K562 (cell line): ENCODE measurements around the gene CACNA1C. TPM values are rescaled to one million over a fixed set of nuclear protein-coding genes. Genes with fewer than 3 reads are reported as not detected.

Experiments used
- ATAC-seq: fragments of 200-7000 bp; cut with Tn5 transposase; 3 replicates; pipeline ENCODE4 v1.9.1; 2020; ENCODE audit warnings: moderate library complexity
- BruUV-seq: library from RNA; stranded (reverse); fragments of 400-500 nt; replicated peaks from 2 replicates; lab custom pipeline; 2021; lab: Mats Ljungman, UMichigan
- CTCF ChIA-PET: fragments of 300-600 bp; formaldehyde crosslinking; extraction: SDS; loops from one replicate; lab custom pipeline; 2021; ENCODE audit warnings: low intra/inter-chr PET ratio; lab: Yijun Ruan, JAX
- POLR2A ChIA-PET: fragments of 300-600, 350-650 bp; sonication (Branson Sonifier 250); formaldehyde crosslinking; extraction: SDS; loops from one replicate; lab custom pipeline; 2021; ENCODE audit warnings: antibody characterized with exemption, inconsistent platforms; lab: Yijun Ruan, JAX
- DNase-seq, 4 experiments: peaks; one replicate each; pipeline versions ENCODE4 v3.0.0 to v3.0.0-alpha.2; 2011 to 2018; ENCODE audit warnings: low spot score in 3 of 4, mixed read lengths in 3 of 4; ENCODE audit errors: extremely low read depth in 1 of 4
- FAIRE-seq: peaks from 2 replicates; lab custom pipeline; 2011; peaks lifted over from hg19 to GRCh38; lab: Jason Lieb, UNC
- H2AFZ ChIP-seq: 2 replicates; pipeline ENCODE4 v1.6.0; 2011; ENCODE audit warnings: low read depth, low read length, control low read depth, inconsistent platforms
- H3K27ac ChIP-seq: fragments of 200-600 bp; 3 replicates; pipeline ENCODE4 v1.8.0; 2011; ENCODE audit warnings: low read depth, mild to moderate bottlenecking, control low read depth, inconsistent platforms, low read length, moderate library complexity, mixed read lengths; ENCODE audit errors: extremely low read depth
- H3K27me3 ChIP-seq, 2 experiments: fragments of 300-600 bp in 1 of 2; 2 replicates in 1 of 2; 3 replicates in 1 of 2; pipeline versions ENCODE4 v1.6.0 to v1.8.0; 2011; ENCODE audit warnings: inconsistent platforms in 2 of 2, low read length in 2 of 2, mild to moderate bottlenecking in 1 of 2, mixed read lengths in 1 of 2, moderate library complexity in 1 of 2; ENCODE audit not compliant: control insufficient read depth in 2 of 2, insufficient read depth in 2 of 2
- H3K36me3 ChIP-seq: fragments of 300-600 bp; 3 replicates; pipeline ENCODE4 v1.8.0; 2011; ENCODE audit warnings: mild to moderate bottlenecking, low read length, inconsistent platforms; ENCODE audit not compliant: control insufficient read depth, insufficient read depth
- H3K4me1 ChIP-seq, 2 experiments: fragments of 200-600 bp in 1 of 2; replicated peaks in 1 of 2; 2 replicates in 1 of 2; 3 replicates in 1 of 2; pipeline versions ENCODE4 v1.5.1 to v1.8.0; 2011; ENCODE audit warnings: inconsistent platforms in 2 of 2, low read length in 2 of 2, mild to moderate bottlenecking in 1 of 2, mixed read lengths in 1 of 2, moderate library complexity in 1 of 2; ENCODE audit not compliant: control insufficient read depth in 2 of 2, insufficient read depth in 2 of 2
- H3K4me2 ChIP-seq: 2 replicates; pipeline ENCODE4 v1.6.1; 2011; ENCODE audit warnings: low read length, control low read depth, inconsistent platforms, mixed read lengths; ENCODE audit not compliant: insufficient read depth
- H3K4me3 ChIP-seq: fragments of 200-600 bp; sonication (generic), shearing (Covaris generic); 2 replicates; pipeline ENCODE4 v1.5.1; 2016; ENCODE audit warnings: control low read depth, inconsistent platforms
- H3K79me2 ChIP-seq: fragments of 200-600 bp; 3 replicates; pipeline ENCODE4 v1.8.0; 2011; ENCODE audit warnings: low read length, inconsistent platforms; ENCODE audit not compliant: control insufficient read depth, insufficient read depth
- H3K9ac ChIP-seq, 2 experiments: 2 replicates each; pipeline versions ENCODE4 v1.6.0 to v1.6.1; 2011; ENCODE audit warnings: low read depth in 2 of 2, low read length in 2 of 2, control low read depth in 1 of 2, inconsistent platforms in 1 of 2, mild to moderate bottlenecking in 1 of 2, mixed read lengths in 1 of 2; ENCODE audit not compliant: insufficient read depth in 1 of 2
- H3K9me1 ChIP-seq: one replicate; pipeline ENCODE4 v1.6.0; 2011; ENCODE audit warnings: inconsistent platforms, mild to moderate bottlenecking, low read length, moderate library complexity; ENCODE audit not compliant: control insufficient read depth, insufficient read depth
- H3K9me3 ChIP-seq: replicated peaks from 2 replicates; pipeline ENCODE4 v1.5.1; 2011; ENCODE audit warnings: low read depth, low read length, inconsistent platforms; ENCODE audit not compliant: control insufficient read depth, insufficient read depth
- H4K20me1 ChIP-seq: replicated peaks from 2 replicates; pipeline ENCODE4 v1.6.1; 2011; ENCODE audit warnings: low read length, inconsistent platforms, mixed read lengths; ENCODE audit not compliant: control insufficient read depth, insufficient read depth
- GTF2F1 ChIP-seq: IDR thresholded peaks from 2 replicates; pipeline ENCODE4 v1.6.1; 2011; ENCODE audit warnings: low read depth, low read length, improper control_type of control experiment
- HIVEP1 ChIP-seq: fragments of 250-450 bp; sonication (Bioruptor Pico); IDR thresholded peaks from 2 replicates; pipeline ENCODE4 v1.4.0; 2020; ENCODE audit warnings: mild to moderate bottlenecking
- MTF1 ChIP-seq: fragments of 250-450 bp; sonication (Bioruptor Pico); IDR thresholded peaks from 2 replicates; pipeline ENCODE4 v1.9.0; 2021; ENCODE audit warnings: moderate library complexity, mild to moderate bottlenecking, inconsistent platforms, borderline replicate concordance
- POLR2A ChIP-seq: fragments of 450-650 bp; conservative IDR thresholded peaks from 2 replicates; pipeline ENCODE4 v1.6.1; 2016
- SMAD1 ChIP-seq: fragments of 150-350 bp; IDR thresholded peaks from 2 replicates; pipeline ENCODE4 v1.6.1; 2014; ENCODE audit warnings: low read length, low read depth; ENCODE audit not compliant: partially characterized antibody
- ZNF707 ChIP-seq: fragments of 250-450 bp; sonication (Bioruptor Pico); conservative IDR thresholded peaks from 2 replicates; pipeline ENCODE4 v1.8.0; 2022; ENCODE audit warnings: inconsistent platforms, mild to moderate bottlenecking, moderate library complexity
- WGBS: fragments of 100-300 bp; shearing (Covaris generic); methylation state at CpG from one replicate; pipeline ENCODE4 v1.1.6; 2016; ENCODE audit warnings: low coverage, mixed read lengths; ENCODE audit not compliant: insufficient coverage; ENCODE audit errors: missing lambda C conversion rate; 5-methylcytosine and 5-hydroxymethylcytosine counted together
- in situ Hi-C: fragments of 300-500 bp; cut with MboI; formaldehyde crosslinking; loops from 4 replicates; pipeline ENCODE4 v1.15.0; 2018; ENCODE audit warnings: inconsistent platforms, mixed read lengths
- intact Hi-C: fragments of 100-400 bp; cut with micrococcal nuclease; formaldehyde crosslinking; loops from 2 replicates; pipeline ENCODE4 v1.14.2; 2022
- polyA plus RNA-seq, 8 experiments: library from polyadenylated mRNA; depleted of rRNA in 4 of 8; stranded (reverse) in 5 of 8; unstranded in 3 of 8; fragments of >200 nt; fragmentation: Nextera tagmentation in 2 of 8; fragmentation: Illumina TruSeq in 1 of 8; extraction: Ambion mirVana in 2 of 8; extraction: Trizol in 1 of 8; gene quantifications; 2 replicates each; pipeline versions ENCODE4 v1.2.1 to v1.2.3, GENCODE V29; 2011 to 2014; ENCODE audit warnings: inconsistent platforms in 1 of 8, missing spikeins in 1 of 8
- total RNA-seq, 7 experiments: library from RNA; depleted of rRNA in 6 of 7; stranded (reverse); fragments of >200 nt in 6 of 7; fragmentation: Illumina TruSeq in 2 of 7; extraction: Trizol in 2 of 7; gene quantifications; 2 replicates each; pipeline versions ENCODE4 v1.2.1 to v1.2.3, GENCODE V29; 2011 to 2021; ENCODE audit warnings: low replicate concordance in 1 of 7
- TF ChIP-seq, protein P1 (sequence below): sonication (generic); formaldehyde crosslinking; IDR thresholded peaks from 2 replicates; pipeline ENCODE4 v1.8.1; 2023; ENCODE audit warnings: mild to moderate bottlenecking, missing genetic modification reagents
- TF ChIP-seq, protein P2 (sequence below): fragments of 250-450 bp; sonication (Bioruptor Pico); IDR thresholded peaks from 2 replicates; pipeline ENCODE4 v1.5.0; 2022; ENCODE audit warnings: mild to moderate bottlenecking
- TF ChIP-seq, protein P3 (sequence below): fragments of 250-450 bp; sonication (Bioruptor Pico); IDR thresholded peaks from 2 replicates; pipeline ENCODE4 v1.5.0; 2021
- TF ChIP-seq, protein P4 (sequence below): fragments of 450-650 bp; formaldehyde crosslinking; IDR thresholded peaks from 2 replicates; pipeline ENCODE4 v1.4.0; 2020; ENCODE audit warnings: mild to moderate bottlenecking, moderate library complexity
- TF ChIP-seq, protein P5 (sequence below): fragments of 450-650 bp; formaldehyde crosslinking; IDR thresholded peaks from 2 replicates; pipeline ENCODE4 v1.4.0; 2020; ENCODE audit warnings: mild to moderate bottlenecking
- TF ChIP-seq, protein P6 (sequence below): IDR thresholded peaks from 2 replicates; pipeline ENCODE4 v1.6.1; 2011; ENCODE audit not compliant: insufficient read length; ENCODE audit errors: extremely low read depth

CACNA1C gene
- total and polyA plus RNA-seq, 9 of the 15 experiments (the other 6 are each of a cell fraction or from before 2014, with no cell fraction given) = not detected

DNA sequence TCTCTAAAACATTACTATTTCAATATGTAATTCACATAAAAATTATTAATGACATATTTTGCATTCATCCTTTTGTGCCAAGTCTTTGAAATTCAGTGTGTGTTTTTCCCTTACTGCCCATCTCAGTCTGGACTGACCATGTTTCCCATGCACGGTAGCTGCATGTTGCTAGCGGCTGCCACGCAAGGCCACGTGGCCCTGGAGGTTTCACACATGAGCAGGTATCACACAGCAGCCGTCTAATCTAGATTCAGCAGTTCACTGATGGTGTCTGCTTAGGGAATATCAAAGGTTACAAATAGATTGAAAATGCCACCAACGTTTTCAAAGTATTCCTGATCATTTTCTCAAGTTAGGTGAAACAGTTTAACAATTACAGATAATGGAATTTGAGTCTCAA is 507.1 kb downstream of the CACNA1C start (continued):
- no peak for TF ChIP-seq GTF2F1
- TF ChIP-seq, all 486 proteins: peak for 0

DNA sequence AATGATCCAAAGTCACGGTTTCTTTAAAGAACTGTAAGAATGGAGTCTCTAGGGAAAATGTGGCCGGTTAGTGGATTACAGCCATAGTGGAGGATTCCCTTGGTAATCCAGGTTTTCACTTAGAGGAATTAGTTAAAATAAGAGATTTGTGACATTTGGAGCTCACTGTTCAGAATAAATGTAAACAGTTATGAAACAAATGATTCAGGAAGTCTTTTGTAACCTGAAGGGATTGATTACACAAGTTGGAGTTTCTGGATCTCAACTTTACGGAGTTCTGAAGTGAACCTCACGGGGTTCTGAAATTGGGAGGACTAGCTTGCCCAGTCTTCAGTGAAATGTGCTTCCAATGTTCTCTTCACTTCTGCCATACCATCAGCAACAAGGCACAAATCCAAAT is 507.6 kb downstream of the CACNA1C start:
- Histone ChIP-seq H4K20me1 (0 out of 2 replicates have a peak, but pooled peaks cover 3% of the 10 kb centered on the region), H3K4me2 (no peak overlapping the region), H3K9me3 (no peaks in the 10 kb centered on the region), H3K27ac (no peak overlapping the region), H3K27me3 (peaks cover 2 to 19% of the 10 kb centered on the region in 2 experiments; a peak in 4 of 5 replicates), H3K79me2 (no peaks in the 10 kb centered on the region), H2AFZ (no peak overlapping the region), H3K4me1 (no peaks in the 10 kb centered on the region), H3K4me3 (no peak overlapping the region), H3K36me3 (no peaks in the 10 kb centered on the region), H3K9me1 (no peaks in the 10 kb centered on the region), H3K9ac (no peak overlapping the region)
- ATAC-seq (no peak), FAIRE-seq (no peak), DNase-seq (no peak)
- WGBS = 0% methylated on average over 4 of the region's 4 CpGs
- POLR2A ChIA-PET = no interaction called here
- in situ Hi-C loops = no loop called here
- intact Hi-C loops = no loop called here
- CTCF ChIA-PET = no interaction called here
- BruUV-seq = no TSS peak
- TF ChIP-seq, protein P1, sequence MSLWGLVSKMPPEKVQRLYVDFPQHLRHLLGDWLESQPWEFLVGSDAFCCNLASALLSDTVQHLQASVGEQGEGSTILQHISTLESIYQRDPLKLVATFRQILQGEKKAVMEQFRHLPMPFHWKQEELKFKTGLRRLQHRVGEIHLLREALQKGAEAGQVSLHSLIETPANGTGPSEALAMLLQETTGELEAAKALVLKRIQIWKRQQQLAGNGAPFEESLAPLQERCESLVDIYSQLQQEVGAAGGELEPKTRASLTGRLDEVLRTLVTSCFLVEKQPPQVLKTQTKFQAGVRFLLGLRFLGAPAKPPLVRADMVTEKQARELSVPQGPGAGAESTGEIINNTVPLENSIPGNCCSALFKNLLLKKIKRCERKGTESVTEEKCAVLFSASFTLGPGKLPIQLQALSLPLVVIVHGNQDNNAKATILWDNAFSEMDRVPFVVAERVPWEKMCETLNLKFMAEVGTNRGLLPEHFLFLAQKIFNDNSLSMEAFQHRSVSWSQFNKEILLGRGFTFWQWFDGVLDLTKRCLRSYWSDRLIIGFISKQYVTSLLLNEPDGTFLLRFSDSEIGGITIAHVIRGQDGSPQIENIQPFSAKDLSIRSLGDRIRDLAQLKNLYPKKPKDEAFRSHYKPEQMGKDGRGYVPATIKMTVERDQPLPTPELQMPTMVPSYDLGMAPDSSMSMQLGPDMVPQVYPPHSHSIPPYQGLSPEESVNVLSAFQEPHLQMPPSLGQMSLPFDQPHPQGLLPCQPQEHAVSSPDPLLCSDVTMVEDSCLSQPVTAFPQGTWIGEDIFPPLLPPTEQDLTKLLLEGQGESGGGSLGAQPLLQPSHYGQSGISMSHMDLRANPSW (CRISPR knock-in tag) = no peak
- TF ChIP-seq ZNF707 (CRISPR knock-in tag) = no peak
- no peak for TF ChIP-seq SMAD1
- TF ChIP-seq, protein P2, sequence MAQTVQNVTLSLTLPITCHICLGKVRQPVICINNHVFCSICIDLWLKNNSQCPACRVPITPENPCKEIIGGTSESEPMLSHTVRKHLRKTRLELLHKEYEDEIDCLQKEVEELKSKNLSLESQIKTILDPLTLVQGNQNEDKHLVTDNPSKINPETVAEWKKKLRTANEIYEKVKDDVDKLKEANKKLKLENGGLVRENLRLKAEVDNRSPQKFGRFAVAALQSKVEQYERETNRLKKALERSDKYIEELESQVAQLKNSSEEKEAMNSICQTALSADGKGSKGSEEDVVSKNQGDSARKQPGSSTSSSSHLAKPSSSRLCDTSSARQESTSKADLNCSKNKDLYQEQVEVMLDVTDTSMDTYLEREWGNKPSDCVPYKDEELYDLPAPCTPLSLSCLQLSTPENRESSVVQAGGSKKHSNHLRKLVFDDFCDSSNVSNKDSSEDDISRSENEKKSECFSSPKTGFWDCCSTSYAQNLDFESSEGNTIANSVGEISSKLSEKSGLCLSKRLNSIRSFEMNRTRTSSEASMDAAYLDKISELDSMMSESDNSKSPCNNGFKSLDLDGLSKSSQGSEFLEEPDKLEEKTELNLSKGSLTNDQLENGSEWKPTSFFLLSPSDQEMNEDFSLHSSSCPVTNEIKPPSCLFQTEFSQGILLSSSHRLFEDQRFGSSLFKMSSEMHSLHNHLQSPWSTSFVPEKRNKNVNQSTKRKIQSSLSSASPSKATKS (CRISPR knock-in tag) = no peak
- no peak for TF ChIP-seq MTF1 (CRISPR knock-in tag)
- no peak for TF ChIP-seq HIVEP1 (CRISPR knock-in tag)
- TF ChIP-seq, protein P3, sequence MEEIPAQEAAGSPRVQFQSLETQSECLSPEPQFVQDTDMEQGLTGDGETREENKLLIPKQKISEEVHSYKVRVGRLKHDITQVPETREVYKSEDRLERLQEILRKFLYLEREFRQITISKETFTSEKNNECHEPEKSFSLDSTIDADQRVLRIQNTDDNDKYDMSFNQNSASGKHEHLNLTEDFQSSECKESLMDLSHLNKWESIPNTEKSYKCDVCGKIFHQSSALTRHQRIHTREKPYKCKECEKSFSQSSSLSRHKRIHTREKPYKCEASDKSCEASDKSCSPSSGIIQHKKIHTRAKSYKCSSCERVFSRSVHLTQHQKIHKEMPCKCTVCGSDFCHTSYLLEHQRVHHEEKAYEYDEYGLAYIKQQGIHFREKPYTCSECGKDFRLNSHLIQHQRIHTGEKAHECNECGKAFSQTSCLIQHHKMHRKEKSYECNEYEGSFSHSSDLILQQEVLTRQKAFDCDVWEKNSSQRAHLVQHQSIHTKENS (CRISPR knock-in tag) = no peak
- TF ChIP-seq, protein P4, sequence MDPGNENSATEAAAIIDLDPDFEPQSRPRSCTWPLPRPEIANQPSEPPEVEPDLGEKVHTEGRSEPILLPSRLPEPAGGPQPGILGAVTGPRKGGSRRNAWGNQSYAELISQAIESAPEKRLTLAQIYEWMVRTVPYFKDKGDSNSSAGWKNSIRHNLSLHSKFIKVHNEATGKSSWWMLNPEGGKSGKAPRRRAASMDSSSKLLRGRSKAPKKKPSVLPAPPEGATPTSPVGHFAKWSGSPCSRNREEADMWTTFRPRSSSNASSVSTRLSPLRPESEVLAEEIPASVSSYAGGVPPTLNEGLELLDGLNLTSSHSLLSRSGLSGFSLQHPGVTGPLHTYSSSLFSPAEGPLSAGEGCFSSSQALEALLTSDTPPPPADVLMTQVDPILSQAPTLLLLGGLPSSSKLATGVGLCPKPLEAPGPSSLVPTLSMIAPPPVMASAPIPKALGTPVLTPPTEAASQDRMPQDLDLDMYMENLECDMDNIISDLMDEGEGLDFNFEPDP = no peak
- TF ChIP-seq, protein P5, sequence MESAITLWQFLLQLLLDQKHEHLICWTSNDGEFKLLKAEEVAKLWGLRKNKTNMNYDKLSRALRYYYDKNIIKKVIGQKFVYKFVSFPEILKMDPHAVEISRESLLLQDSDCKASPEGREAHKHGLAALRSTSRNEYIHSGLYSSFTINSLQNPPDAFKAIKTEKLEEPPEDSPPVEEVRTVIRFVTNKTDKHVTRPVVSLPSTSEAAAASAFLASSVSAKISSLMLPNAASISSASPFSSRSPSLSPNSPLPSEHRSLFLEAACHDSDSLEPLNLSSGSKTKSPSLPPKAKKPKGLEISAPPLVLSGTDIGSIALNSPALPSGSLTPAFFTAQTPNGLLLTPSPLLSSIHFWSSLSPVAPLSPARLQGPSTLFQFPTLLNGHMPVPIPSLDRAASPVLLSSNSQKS (CRISPR knock-in tag) = no peak
- TF ChIP-seq, protein P6, sequence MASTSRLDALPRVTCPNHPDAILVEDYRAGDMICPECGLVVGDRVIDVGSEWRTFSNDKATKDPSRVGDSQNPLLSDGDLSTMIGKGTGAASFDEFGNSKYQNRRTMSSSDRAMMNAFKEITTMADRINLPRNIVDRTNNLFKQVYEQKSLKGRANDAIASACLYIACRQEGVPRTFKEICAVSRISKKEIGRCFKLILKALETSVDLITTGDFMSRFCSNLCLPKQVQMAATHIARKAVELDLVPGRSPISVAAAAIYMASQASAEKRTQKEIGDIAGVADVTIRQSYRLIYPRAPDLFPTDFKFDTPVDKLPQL = no peak
- TF ChIP-seq POLR2A = no peak
